ENCODE results near the gene NLRC5.
A peak's percentile ranks its signal among the peaks of the same experiment; 100 is the strongest.

NLRC5 gene

DNA sequence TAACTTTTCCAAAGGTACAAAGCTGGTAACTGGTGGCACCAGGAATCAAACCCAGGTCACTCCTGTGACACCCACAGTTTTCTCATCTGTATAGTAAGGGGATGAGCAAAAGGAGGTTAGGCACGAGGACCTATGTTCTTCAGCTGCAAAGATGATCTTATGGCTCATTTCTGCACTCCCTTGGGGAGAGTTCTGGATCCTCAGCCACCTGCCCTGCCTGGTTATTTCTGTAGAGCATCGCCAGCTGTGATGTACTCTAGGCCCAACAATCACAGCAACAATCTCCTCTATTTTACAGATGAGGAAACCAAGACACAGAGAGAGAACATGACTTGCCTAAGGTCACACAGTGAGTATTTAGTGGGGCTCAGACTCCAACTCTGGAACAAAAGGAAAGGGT is 97.6 kb downstream of the NLRC5 start:
- no peaks in the 10 kb centered on the region for H3F3A ChIP-seq (ENCODE audit: control insufficient read depth, insufficient read depth)
- TF ChIP-seq, protein P1, sequence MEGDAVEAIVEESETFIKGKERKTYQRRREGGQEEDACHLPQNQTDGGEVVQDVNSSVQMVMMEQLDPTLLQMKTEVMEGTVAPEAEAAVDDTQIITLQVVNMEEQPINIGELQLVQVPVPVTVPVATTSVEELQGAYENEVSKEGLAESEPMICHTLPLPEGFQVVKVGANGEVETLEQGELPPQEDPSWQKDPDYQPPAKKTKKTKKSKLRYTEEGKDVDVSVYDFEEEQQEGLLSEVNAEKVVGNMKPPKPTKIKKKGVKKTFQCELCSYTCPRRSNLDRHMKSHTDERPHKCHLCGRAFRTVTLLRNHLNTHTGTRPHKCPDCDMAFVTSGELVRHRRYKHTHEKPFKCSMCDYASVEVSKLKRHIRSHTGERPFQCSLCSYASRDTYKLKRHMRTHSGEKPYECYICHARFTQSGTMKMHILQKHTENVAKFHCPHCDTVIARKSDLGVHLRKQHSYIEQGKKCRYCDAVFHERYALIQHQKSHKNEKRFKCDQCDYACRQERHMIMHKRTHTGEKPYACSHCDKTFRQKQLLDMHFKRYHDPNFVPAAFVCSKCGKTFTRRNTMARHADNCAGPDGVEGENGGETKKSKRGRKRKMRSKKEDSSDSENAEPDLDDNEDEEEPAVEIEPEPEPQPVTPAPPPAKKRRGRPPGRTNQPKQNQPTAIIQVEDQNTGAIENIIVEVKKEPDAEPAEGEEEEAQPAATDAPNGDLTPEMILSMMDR (IDR thresholded peaks at IDR 0.05; ENCODE audit: low read depth, low read length, poor library complexity, severe bottlenecking), result no peak
- TF ChIP-seq EZH2phosphoT487 (IDR thresholded peaks at IDR 0.05; ENCODE audit: borderline replicate concordance, low read length), result no peak
- no peaks in the 10 kb centered on the region for H4K20me1 ChIP-seq (ENCODE audit: control insufficient read depth, insufficient read depth, low read depth, low read length)
- H3K9me2 ChIP-seq (replicated peaks; ENCODE audit: control insufficient read depth, low read length), result no peaks in the 10 kb centered on the region
- H3K79me2 ChIP-seq (ENCODE audit: control insufficient read depth, low read length), result no peaks in the 10 kb centered on the region
- H3K4me2 ChIP-seq (ENCODE audit: low read length), result no peak overlapping the region
- no peak overlapping the region for H3K27ac ChIP-seq (ENCODE audit: low read depth, low read length)
- H3K27me3 ChIP-seq (ENCODE audit: control insufficient read depth, low read length), result no peaks in the 10 kb centered on the region
- H3K4me3 ChIP-seq (ENCODE audit: low read length), result no peak overlapping the region
- no peaks in the 10 kb centered on the region for H3K36me3 ChIP-seq (ENCODE audit: control insufficient read depth, low read length)
- H3K9me3 ChIP-seq (ENCODE audit: control insufficient read depth, insufficient read depth, low read length), result no peaks in the 10 kb centered on the region
- H3K4me1 ChIP-seq (ENCODE audit: control insufficient read depth, low read length), result peaks cover 42% of the 10 kb centered on the region

DNA sequence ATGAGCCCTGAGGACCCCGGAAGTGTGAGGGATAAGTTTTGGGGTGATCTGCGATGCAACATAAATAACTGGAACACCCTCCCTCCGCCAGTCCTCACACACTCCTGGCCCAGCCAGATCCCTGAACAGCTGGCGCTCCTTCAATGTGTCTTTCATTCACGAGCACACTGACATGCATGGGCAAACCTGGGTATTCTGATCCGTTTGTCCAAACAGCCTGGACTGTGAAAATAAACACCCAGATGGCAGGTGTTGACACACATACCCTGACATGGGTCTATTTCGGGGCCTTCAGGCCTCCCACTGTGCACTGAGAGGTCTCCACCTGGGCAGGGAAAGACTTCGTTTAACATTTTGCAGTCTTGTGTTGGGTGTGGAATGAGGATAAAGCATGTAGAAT is 100.0 kb downstream of the NLRC5 start:
- H3K9me3 ChIP-seq (ENCODE audit: control insufficient read depth, insufficient read depth, low read length), result no peaks in the 10 kb centered on the region
- H3K4me1 ChIP-seq (ENCODE audit: control insufficient read depth, low read length), result peaks cover 42% of the 10 kb centered on the region
- H3K27ac ChIP-seq (ENCODE audit: low read depth, low read length), result 0 out of 2 replicates have a peak overlapping the region, but pooled peaks have one; percentile 7
- no peaks in the 10 kb centered on the region for H3K27me3 ChIP-seq (ENCODE audit: control insufficient read depth, low read length)
- H3K9me2 ChIP-seq (replicated peaks; ENCODE audit: control insufficient read depth, low read length), result no peaks in the 10 kb centered on the region
- no peaks in the 10 kb centered on the region for H3F3A ChIP-seq (ENCODE audit: control insufficient read depth, insufficient read depth)
- 0 out of 2 replicates have a peak overlapping the region, but pooled peaks have one; percentile 25 for H3K4me3 ChIP-seq (ENCODE audit: low read length)
- H4K20me1 ChIP-seq (ENCODE audit: control insufficient read depth, insufficient read depth, low read depth, low read length), result no peaks in the 10 kb centered on the region
- no peaks in the 10 kb centered on the region for H3K79me2 ChIP-seq (ENCODE audit: control insufficient read depth, low read length)
- no peaks in the 10 kb centered on the region for H3K36me3 ChIP-seq (ENCODE audit: control insufficient read depth, low read length)
- TF ChIP-seq EZH2phosphoT487 (IDR thresholded peaks at IDR 0.05; ENCODE audit: borderline replicate concordance, low read length), result no peak
- TF ChIP-seq, protein P1 (IDR thresholded peaks at IDR 0.05; ENCODE audit: low read depth, low read length, poor library complexity, severe bottlenecking), result no peak
- H3K4me2 ChIP-seq (ENCODE audit: low read length), result peak overlapping the region; percentile 42

DNA sequence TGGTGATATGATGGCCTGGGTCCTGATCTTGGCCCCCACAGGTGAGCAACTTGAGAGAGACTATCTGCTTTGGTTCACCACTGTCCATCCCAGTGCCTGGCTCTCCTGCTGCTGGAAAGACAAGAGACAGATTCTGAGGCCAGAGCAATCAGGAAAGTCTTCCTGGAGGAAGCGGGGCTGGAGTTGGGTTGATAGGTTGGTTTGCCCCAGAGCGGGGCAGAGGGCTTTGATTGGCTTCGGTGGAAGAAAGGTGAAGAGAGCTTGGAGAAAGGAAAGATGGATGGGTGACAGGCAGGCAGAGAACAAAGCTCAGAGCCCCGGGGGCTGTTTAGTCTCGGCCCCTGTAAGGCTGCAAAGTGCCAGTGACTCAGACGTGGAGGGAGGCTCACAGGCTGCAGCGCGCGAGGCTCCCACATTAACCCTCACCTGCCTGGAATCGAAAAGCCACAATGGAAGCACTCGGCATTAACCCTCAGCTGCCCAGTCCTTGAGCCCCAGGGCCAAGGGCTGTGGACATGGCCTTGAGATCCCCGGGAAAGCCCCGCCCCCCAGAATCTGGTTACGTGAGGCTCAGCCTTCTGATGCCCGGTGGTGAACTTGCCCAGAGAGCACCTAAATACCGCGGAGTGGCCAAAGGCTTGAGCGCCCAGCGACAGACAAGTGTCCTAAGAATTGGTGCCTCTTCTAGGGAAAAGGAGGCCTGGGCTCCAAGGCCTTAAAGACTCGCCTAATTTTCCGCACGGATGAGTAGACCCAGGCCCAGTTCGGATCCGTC is 102.0 kb downstream of the NLRC5 start:
- H3K36me3 ChIP-seq (ENCODE audit: control insufficient read depth, low read length), result no peaks in the 10 kb centered on the region
- peak overlapping the region; percentile 87 for H3K4me2 ChIP-seq (ENCODE audit: low read length)
- no peak for TF ChIP-seq EZH2phosphoT487 (IDR thresholded peaks at IDR 0.05; ENCODE audit: borderline replicate concordance, low read length)
- TF ChIP-seq, protein P1 (IDR thresholded peaks at IDR 0.05; ENCODE audit: low read depth, low read length, poor library complexity, severe bottlenecking), result no peak
- H4K20me1 ChIP-seq (ENCODE audit: control insufficient read depth, insufficient read depth, low read depth, low read length), result no peaks in the 10 kb centered on the region
- no peaks in the 10 kb centered on the region for H3K79me2 ChIP-seq (ENCODE audit: control insufficient read depth, low read length)
- H3K4me3 ChIP-seq (ENCODE audit: low read length), result peak overlapping the region; percentile 74
- no peaks in the 10 kb centered on the region for H3K9me2 ChIP-seq (replicated peaks; ENCODE audit: control insufficient read depth, low read length)
- peaks cover 34% of the 10 kb centered on the region for H3K4me1 ChIP-seq (ENCODE audit: control insufficient read depth, low read length)
- H3F3A ChIP-seq (ENCODE audit: control insufficient read depth, insufficient read depth), result no peaks in the 10 kb centered on the region
- no peaks in the 10 kb centered on the region for H3K27me3 ChIP-seq (ENCODE audit: control insufficient read depth, low read length)
- no peak overlapping the region for H3K27ac ChIP-seq (ENCODE audit: low read depth, low read length)
- no peaks in the 10 kb centered on the region for H3K9me3 ChIP-seq (ENCODE audit: control insufficient read depth, insufficient read depth, low read length)

Measured in DOHH2 (cell line).